NB4 (cell line): ENCODE results near the gene APCDD1L.

Source experiments
- MYC ChIP-seq: IDR thresholded peaks from 2 replicates; pipeline ENCODE4 v1.6.1; 2011; ENCODE audit warnings: low read depth, low read length
- POLR2A ChIP-seq: IDR thresholded peaks from 2 replicates; pipeline ENCODE4 v1.6.1; 2011; ENCODE audit warnings: mild to moderate bottlenecking; ENCODE audit not compliant: insufficient read length; ENCODE audit errors: extremely low read depth
- TF ChIP-seq, protein P1 (sequence below): IDR thresholded peaks from one replicate; pipeline ENCODE4 v1.5.1; 2012; ENCODE audit warnings: low read depth, low read length

DNA sequence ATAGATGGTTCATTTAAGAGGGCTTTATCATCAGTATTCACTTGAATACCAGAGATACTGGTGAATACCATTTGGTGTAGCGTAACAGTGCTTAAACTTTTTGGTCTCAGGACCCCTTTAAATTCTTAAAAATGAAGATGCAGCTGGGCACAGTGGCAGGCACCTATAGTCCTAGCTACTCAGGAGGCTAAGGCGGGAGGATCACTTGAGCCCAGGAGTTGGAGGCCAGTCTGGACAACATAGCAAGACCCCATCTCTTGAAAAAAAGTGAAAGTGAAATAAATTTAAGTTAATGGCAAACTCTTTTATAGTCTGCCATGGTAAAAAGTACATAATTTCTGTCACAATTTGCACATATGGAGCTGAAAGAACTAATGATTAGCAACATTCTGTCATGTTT lies 86.8 kb downstream of the APCDD1L start:
- TF ChIP-seq, protein P1, sequence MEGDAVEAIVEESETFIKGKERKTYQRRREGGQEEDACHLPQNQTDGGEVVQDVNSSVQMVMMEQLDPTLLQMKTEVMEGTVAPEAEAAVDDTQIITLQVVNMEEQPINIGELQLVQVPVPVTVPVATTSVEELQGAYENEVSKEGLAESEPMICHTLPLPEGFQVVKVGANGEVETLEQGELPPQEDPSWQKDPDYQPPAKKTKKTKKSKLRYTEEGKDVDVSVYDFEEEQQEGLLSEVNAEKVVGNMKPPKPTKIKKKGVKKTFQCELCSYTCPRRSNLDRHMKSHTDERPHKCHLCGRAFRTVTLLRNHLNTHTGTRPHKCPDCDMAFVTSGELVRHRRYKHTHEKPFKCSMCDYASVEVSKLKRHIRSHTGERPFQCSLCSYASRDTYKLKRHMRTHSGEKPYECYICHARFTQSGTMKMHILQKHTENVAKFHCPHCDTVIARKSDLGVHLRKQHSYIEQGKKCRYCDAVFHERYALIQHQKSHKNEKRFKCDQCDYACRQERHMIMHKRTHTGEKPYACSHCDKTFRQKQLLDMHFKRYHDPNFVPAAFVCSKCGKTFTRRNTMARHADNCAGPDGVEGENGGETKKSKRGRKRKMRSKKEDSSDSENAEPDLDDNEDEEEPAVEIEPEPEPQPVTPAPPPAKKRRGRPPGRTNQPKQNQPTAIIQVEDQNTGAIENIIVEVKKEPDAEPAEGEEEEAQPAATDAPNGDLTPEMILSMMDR: no peak
- no peak for TF ChIP-seq POLR2A
- TF ChIP-seq MYC: no peak
